Breast epithelium (tissue), 3 donors: ENCODE results near the gene TIMM44.

ENCODE experiments used
- CTCF ChIP-seq, 3 donors: fragments of 450-650 bp; IDR thresholded peaks; one replicate each; pipeline ENCODE4 v1.5.1; 2016 to 2017; ENCODE audit warnings: antibody characterized with exemption in 3 of 3, mild to moderate bottlenecking in 3 of 3, moderate library complexity in 3 of 3
- POLR2AphosphoS5 ChIP-seq, 3 donors: sonication (generic); formaldehyde crosslinking; IDR thresholded peaks; one replicate each; pipeline ENCODE4 v1.6.1; 2017; ENCODE audit warnings: antibody characterized with exemption in 3 of 3

GRCh38 chr19:7913652-7914051 lies 29.8 kb downstream of the TIMM44 start:
- TF ChIP-seq CTCF (IDR thresholded peaks at IDR 0.05), result no peak
- TF ChIP-seq POLR2AphosphoS5 (IDR thresholded peaks at IDR 0.05), result no peak
